Measurements from ENCODE around the gene FARS2.
"Not testable (repeated sequence)": the region's sequence is repeated elsewhere in the genome, so short reads cannot be mapped to it uniquely, and the experiment has no call there.

DNA sequence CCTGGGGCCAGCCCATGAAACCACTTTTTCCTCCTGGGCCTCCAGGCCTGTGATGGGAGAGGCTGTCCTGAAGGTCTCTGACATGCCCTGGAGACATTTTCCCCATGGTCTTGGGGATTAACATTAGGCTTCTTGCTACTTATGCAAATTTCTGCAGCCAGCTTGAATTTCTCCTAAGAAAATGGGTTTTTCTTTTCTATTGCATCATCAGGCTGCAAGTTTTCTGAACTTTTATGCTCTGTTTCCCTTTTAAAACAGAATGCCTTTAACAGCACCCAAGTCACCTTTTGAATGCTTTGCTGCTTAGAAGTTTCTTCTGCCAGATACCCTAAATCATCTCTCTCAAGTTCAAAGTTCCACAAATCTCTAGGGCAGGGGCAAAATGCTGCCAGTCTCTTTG is 535.2 kb downstream of the FARS2 start:
- TF ChIP-seq, protein P1, sequence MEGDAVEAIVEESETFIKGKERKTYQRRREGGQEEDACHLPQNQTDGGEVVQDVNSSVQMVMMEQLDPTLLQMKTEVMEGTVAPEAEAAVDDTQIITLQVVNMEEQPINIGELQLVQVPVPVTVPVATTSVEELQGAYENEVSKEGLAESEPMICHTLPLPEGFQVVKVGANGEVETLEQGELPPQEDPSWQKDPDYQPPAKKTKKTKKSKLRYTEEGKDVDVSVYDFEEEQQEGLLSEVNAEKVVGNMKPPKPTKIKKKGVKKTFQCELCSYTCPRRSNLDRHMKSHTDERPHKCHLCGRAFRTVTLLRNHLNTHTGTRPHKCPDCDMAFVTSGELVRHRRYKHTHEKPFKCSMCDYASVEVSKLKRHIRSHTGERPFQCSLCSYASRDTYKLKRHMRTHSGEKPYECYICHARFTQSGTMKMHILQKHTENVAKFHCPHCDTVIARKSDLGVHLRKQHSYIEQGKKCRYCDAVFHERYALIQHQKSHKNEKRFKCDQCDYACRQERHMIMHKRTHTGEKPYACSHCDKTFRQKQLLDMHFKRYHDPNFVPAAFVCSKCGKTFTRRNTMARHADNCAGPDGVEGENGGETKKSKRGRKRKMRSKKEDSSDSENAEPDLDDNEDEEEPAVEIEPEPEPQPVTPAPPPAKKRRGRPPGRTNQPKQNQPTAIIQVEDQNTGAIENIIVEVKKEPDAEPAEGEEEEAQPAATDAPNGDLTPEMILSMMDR (IDR thresholded peaks at IDR 0.05 in 8 of 11, conservative IDR thresholded peaks at IDR 0.05 in 3 of 11) = not testable (repeated sequence)
- not testable (repeated sequence) for TF ChIP-seq POLR2A, POLR2AphosphoS5 (IDR thresholded peaks at IDR 0.05)

All from spleen (tissue), 7 donors.